ENCODE measurements around the gene SVIL.
"Not testable (repeated sequence)": the region's sequence is repeated elsewhere in the genome, so short reads cannot be mapped to it uniquely, and the experiment has no call there.

Gene SVIL

DNA sequence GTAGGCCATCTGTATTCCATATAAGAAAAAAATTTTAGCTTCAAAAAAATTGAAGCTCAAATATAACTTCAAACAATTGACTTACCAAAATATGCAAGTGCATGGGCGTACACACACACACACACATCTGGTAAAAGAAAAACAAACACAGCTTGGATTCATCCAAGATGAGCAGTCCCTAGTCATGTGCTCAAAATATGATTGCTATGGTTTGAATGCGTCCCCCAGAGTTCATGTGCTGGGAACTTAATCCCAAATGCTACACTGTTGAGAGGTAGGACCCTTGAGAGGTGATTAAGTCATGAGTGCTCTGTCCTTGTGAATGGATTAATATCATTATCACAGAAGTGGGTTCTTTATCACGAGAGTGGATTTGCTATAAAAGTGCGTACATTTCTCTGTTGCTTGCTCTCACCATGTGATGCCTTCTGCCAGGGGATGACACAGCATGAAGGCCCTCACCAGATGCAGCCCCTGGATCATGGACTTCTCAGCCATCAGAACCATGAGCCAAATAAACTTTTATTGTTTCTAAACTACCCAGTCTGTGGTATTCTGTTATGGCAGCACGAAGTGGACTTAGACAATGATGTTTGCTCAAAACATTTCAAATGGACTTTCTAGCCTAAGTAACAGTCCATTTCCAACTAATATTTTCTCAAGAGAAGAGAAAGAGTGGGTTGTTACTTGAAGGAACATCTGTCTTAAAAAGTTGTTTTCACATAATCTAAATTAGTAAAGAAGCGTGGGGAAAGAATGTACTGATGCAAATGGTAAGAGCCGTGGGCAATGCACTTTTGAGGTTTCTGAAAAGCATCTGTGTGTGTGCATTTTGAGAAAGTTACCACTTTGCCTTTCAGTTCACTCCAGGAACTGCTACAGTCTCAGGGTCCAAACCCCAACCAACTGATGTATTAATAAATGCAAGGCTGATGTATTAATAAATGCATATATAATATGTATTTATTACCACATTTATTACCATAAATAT is 15.1 kb upstream of the SVIL start:
- DNase-seq (ENCODE audit: low read depth in 2 of 2), result no peak

DNA sequence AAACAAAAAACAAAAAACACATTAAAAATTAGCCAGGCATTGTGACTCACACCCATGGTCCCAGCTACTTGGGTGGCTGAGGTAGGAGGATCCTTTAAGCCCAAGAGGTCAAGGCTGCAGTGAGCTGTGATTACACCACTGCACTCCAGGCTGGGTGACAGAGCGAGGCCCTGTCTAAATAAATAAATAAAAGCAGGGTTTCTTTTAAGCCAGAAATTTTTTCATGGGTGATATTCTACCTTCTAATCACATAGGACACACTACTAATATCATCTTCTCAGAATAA is 14.2 kb upstream of the SVIL start:
- DNase-seq (ENCODE audit: low read depth in 2 of 2), result no peak

GRCh38 chr10:29648114-29648982 is 13.6 kb upstream of the SVIL start:
- DNase-seq (ENCODE audit: low read depth in 2 of 2), result no peak

DNA sequence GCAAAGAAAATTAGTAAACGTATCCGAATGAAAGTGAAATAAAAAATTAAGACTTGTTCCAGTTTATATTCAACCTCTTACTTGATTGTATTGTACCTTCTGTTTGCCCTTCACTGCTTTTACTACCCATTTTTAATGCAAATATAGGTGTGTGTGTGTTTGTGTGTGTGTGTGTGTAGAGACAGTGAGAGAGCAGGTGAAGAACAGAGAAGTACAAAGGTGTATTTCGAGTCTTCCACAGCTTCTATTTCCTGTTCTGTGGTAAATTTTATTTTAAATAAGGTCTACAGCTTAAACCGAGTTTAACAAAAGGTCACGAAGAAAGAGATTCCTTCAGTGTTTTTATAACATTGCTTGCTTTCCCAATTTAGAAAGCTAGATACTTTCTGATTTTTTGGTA is 12.7 kb upstream of the SVIL start:
- DNase-seq (ENCODE audit: low read depth in 2 of 2), result no peak

GRCh38 chr10:29646960-29647461 is 12.2 kb upstream of the SVIL start:
- DNase-seq (ENCODE audit: low read depth in 2 of 2), result no peak

DNA sequence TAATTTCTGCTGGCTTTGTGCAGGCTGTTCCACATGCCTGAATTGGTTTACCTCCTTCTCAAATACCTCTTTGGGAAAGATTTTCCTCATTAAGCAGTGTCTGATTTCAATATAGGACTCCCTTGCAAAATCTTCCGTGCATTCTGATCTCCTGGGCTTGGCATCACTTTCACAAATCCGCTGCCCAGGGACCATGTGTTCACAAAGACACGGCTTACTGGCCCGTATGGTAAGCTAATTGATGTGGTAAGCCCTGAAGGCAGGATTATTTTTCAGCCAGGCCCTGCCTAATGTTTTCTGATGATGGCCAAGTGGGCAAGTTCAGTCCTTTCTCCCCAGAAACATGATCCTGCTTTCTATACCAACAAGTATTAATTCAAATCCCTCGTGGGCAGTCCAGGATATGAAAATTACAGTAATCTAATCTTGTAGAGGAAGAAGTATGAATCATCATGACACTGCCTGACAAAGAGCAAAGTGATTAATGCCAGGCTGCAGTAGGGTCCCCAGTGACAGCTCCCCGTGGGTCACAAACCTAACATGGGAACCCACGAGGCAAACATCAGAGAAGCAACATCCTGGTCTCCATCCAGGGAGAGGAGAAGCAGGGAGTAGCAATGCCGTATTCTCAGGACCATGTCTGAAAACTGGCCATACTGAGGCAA is 11.6 kb upstream of the SVIL start:
- DNase-seq (ENCODE audit: low read depth in 2 of 2), result no peak

DNA sequence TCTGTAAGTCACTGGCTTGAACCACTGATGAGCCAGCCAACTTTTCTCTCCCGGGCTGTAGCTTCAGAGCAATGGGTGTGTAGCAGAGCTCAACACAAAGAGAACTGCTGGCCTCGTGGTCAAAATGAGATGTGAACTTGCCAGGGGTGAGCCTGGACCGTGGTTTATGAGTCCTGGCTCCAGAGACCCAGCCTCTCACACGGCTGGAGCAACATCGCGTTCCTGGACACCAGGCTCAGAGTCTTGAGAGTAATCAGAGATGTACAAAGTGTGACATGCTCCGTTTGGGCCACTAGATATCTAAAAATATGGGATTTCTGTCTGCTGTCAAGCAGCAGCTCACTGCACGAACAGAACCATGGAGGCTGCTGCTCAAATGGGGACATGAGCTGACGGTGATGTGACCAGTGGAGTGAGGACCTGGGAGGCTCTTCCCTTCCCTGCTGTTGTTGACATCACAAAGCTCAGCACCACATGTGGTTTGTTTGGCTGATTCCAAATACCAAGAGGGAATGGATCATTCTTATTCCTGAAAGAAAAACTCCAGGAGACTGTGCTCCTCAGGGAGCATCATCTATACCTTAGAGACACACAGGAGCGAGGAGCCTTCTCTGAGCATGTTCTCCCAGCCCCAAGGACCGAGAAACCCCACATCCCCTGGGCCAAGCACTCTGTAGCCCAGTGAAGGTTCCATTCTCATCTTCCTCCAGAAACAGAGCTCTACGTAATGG is 9.2 kb upstream of the SVIL start:
- DNase-seq (ENCODE audit: low read depth in 2 of 2), result no peak

DNA sequence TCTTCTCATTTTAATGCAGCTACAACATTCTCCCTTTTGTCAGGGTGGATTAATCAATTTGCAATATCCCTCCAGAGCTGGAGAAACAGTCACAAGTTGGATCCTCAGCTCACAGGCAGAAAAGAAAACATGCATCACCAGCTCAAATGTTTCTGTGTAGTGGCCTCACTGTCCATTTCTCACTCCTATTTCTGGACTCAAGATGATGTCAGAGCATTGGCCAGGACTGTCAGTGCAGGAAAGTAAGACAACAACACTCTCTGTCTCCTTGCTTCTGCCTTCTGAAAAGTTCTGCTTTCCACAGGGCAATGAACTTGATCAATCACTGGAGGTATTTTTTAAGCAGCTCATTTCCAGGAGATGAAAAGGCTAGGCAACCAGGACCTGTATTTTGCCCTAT is 8.2 kb upstream of the SVIL start:
- no peak for DNase-seq (ENCODE audit: low read depth in 2 of 2)

DNA sequence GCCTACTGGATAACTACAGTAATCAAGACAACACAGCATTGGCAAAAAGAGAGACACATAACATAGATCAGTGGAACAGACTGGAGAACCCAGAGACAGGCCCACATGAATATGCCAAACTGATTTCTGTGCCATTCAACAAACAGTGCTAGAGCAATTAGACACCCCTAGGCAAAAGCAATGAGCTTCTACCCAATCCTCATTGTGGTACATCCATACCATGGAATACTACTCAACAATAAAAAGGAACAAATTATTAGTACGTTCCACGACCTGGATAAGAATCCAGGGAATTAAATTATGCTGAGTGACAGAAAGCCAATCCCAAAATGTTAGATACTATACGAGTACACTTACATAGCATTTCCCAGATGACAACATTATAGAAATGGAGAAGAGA is 2.8 kb upstream of the SVIL start:
- no peak for DNase-seq (ENCODE audit: low read depth in 2 of 2)

GRCh38 chr10:29636178-29636577 is 1.4 kb upstream of the SVIL start:
- no peak for DNase-seq (ENCODE audit: low read depth in 2 of 2)

DNA sequence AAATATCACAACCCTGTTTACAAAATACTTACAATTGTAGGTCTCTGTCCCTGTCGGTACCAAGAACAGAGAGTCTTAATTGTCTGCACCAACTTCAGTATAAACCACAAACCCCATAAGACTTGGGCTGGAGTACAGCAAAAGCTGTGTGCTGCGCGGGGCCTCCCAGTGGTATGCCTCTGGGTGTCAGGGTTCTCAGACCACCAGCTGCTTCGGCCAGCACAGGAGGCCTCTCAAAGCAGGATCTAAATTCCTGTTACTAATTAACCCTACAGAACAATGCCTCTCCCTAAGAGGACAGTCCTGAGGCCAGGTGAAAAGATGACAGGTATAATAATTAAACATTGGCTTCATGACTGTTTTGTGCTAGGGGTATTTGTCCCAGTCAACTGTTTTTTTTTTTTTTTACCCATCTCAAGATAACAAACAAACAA is 957 bp upstream of the SVIL start:
- DNase-seq (ENCODE audit: low read depth in 2 of 2), result no peak

- DNase-seq (ENCODE audit: low read depth in 2 of 2), result no peak
These were observed 666 bp downstream of the SVIL start for GRCh38 chr10:29634105-29634504.

- no peak for DNase-seq (ENCODE audit: low read depth in 2 of 2)
These were observed 3.8 kb downstream of the SVIL start for GRCh38 chr10:29631049-29631339.

GRCh38 chr10:29630205-29631048 is 4.3 kb downstream of the SVIL start:
- no peak for DNase-seq (ENCODE audit: low read depth in 2 of 2)

GRCh38 chr10:29628912-29629526 is 5.8 kb downstream of the SVIL start:
- DNase-seq (ENCODE audit: low read depth in 2 of 2), result no peak

DNA sequence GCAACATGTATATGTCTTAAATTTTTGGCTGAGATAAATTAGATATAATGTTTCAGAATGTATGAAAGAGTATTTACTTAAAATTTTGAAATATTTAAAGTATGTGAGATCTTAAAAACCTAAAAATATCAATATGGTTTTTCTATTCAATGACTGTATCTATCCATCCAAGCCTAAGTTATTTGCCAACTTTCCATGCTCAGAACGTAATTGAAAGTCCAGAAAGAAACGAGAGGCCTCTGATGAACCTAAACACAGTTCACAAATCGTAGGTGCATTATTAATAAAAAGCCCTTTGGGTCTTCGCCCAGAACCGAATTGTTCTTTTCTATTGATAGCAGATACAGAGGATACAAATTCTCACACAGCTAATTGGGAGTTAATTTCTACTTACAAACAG is 6.5 kb downstream of the SVIL start:
- DNase-seq (ENCODE audit: low read depth in 2 of 2), result no peak

- DNase-seq (ENCODE audit: low read depth in 2 of 2), result no peak
These were observed 7.3 kb downstream of the SVIL start for GRCh38 chr10:29627201-29628132.

GRCh38 chr10:29624357-29624756 is 10.4 kb downstream of the SVIL start:
- DNase-seq (ENCODE audit: low read depth in 2 of 2), result not testable (repeated sequence)

DNA sequence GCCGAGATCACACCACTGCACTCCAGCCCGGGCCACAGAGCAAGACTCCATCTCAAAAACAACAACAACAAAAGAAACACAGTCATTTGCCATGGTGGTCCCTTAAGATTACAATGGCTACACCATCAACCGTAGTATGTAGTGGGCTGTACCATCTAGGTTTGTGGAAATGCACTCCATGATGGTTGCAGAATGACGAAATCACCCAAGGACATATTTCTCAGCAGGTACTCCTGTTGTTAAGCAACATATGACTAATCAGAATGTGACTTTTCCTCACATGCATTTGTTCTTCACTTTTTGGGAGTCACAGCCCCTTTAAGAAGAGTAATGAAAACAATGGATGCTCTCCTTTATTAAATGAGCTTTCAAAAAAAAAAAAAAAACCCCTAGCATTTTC is 11.0 kb downstream of the SVIL start:
- DNase-seq (ENCODE audit: low read depth in 2 of 2), result no peak
